Activated T-cell treated with anti-CD3 and anti-CD28 coated beads, Interleukin-2, amount 50 U/mL, for 72 hours (primary cell): ENCODE results near the gene BPIFB3. TPM values are rescaled to one million over a fixed set of nuclear protein-coding genes. Genes with fewer than 3 reads are reported as not detected.
"Not testable (repeated sequence)": the region's sequence is repeated elsewhere in the genome, so short reads cannot be mapped to it uniquely, and the experiment has no call there.

Experiments
- ATAC-seq, 2 donors: fragments of 150-1000 bp; cut with Tn5 transposase; replicated peaks in 1 of 2; 2 replicates each; pipeline ENCODE4 v1.10.0; 2021; ENCODE audit warnings: moderate library complexity in 2 of 2, mild to moderate bottlenecking in 1 of 2
- DNase-seq, 2 donors: peaks; one replicate each; pipeline ENCODE4 v3.0.0; 2021 to 2022; ENCODE audit warnings: mixed read lengths in 1 of 2
- H3K27ac Mint-ChIP-seq: one replicate; pipeline ENCODE4 v1.8.0; 2022; ENCODE audit warnings: mild to moderate bottlenecking, moderate library complexity, mixed read lengths
- H3K27me3 Mint-ChIP-seq: one replicate; pipeline ENCODE4 v1.8.0; 2022; ENCODE audit warnings: low read depth, mixed read lengths
- H3K36me3 Mint-ChIP-seq, 2 donors: one replicate each; pipeline ENCODE4 v1.8.0; 2022; ENCODE audit warnings: mixed read lengths in 2 of 2, mild to moderate bottlenecking in 1 of 2; ENCODE audit not compliant: insufficient read depth in 2 of 2
- H3K4me1 Mint-ChIP-seq: one replicate; pipeline ENCODE4 v1.8.0; 2022; ENCODE audit warnings: low read depth, mixed read lengths
- H3K4me3 Mint-ChIP-seq, 2 donors: one replicate each; pipeline ENCODE4 v1.8.0; 2022; ENCODE audit warnings: mild to moderate bottlenecking in 2 of 2, mixed read lengths in 2 of 2, moderate library complexity in 2 of 2
- H3K9me3 Mint-ChIP-seq, 2 donors: one replicate each; pipeline ENCODE4 v1.8.0; 2022; ENCODE audit warnings: mixed read lengths in 2 of 2
- total RNA-seq, 2 donors: library from RNA; stranded (reverse); gene quantifications; one replicate each; pipeline ENCODE4 v1.2.3, GENCODE V29; 2022

Gene BPIFB3
- total RNA-seq, 2 donors from 2014 or later, result not detected

DNA sequence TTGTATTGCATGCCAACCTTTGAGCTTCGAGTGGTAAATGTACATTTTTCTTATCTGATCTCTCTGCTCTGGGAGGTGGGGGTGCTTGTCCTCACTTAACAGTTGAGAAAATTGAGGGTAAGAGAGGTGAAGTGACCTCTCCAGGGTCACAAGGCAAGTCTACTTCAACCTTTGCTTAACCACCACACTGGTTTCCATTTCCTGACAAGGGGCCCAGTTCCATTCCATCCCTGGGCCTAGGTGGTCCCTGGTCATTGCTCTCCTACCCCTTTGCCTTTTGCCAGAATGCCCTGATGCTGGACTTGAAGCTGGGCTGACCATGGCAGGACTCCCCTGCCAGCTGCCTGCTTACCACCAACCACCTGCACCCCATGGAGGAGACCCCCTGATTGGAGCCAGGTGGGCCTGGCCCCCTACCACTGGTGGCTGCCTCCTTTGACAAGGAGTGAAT is 9.9 kb upstream of the BPIFB3 start:
- H3K27me3 Mint-ChIP-seq, result no peaks in the 10 kb centered on the region

DNA sequence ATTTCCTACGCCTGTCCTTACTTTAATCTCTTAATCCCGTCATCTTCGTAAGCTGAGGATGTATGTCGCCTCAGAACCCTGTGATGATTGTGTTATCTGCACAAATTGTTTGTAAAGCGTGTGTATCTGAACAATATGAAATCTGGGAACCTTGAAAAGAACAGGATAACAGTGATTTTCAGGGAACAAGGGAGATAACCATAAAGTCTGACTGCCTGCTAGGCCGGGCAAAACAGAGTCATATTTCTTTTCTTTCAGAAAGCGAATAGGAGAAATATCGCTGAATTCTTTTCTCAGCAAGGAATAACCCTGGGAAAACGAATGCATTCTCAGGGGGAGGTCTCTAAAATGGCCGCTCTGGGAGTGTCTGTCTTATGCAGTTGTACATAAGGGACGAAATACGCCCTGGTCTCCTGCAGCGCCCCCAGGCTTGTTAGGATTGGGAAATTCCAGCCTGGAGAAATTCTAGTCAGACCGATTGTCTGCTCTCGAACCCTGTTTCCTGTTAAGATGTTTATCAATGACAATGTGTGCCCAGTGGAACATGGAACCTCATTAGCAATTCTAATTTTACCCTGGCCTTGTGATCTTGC is 8.5 kb upstream of the BPIFB3 start:
- ATAC-seq, H3K27me3 Mint-ChIP-seq, H3K4me1 Mint-ChIP-seq, H3K27ac Mint-ChIP-seq, H3K36me3 Mint-ChIP-seq, H3K4me3 Mint-ChIP-seq, H3K9me3 Mint-ChIP-seq, DNase-seq: not testable (repeated sequence)

More for the DNA sequence above, 9.9 kb upstream of the BPIFB3 start:
- no peak overlapping the region for H3K27ac Mint-ChIP-seq
- ATAC-seq (no peak), DNase-seq (no peak)
- no peaks in the 10 kb centered on the region for H3K4me1 Mint-ChIP-seq
- H3K9me3 Mint-ChIP-seq, result peaks cover 8 to 9% of the 10 kb centered on the region in 2 donors
- peaks cover 3 to 7% of the 10 kb centered on the region in 2 donors for H3K36me3 Mint-ChIP-seq
- no peak overlapping the region for H3K4me3 Mint-ChIP-seq

DNA sequence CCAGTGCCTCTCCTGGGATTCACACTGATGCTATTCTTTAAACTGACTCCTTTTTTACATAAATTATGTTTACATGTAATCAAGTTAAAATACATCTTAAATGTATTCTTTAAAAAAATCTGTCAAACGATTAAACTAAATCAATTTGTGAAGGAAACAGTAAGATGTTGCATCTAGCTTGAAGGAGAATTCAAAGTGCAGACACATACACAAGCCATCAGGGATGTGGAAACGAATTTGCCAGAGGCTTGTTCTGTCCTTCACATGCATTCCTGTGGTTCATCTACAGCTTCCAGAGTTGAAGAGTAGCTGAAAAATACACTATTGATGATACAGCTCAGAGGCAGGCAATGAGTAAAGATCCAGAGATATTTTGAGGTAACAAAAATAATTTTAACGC is 7.3 kb upstream of the BPIFB3 start:
- H3K27me3 Mint-ChIP-seq, result no peaks in the 10 kb centered on the region
- peaks cover 8 to 9% of the 10 kb centered on the region in 2 donors for H3K9me3 Mint-ChIP-seq

DNA sequence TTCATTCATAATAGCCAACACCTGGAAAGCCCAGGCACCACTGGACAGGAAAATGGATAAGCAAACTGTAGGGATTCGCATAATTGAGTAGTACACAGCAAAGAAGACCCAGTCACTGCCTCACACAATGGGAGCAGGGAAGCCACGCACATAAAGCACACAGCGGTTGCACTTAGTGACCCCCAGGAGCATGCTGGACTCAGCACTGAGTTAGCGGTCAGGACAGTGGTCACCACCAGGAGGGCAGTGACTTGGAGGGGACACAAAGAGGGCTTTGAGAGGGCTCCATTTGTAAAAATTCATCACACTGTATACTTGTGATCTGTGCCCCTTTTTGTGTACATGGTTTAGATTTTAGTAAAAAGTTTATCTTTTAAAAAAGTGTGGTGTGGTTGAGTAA is 2.4 kb upstream of the BPIFB3 start:
- no peaks in the 10 kb centered on the region for H3K27me3 Mint-ChIP-seq
- H3K27ac Mint-ChIP-seq, result no peak overlapping the region
- no peaks in the 10 kb centered on the region for H3K4me1 Mint-ChIP-seq
- no peak for DNase-seq
- H3K4me3 Mint-ChIP-seq, result no peak overlapping the region
- H3K36me3 Mint-ChIP-seq, result no peaks in the 10 kb centered on the region
- ATAC-seq, result no peak
- H3K9me3 Mint-ChIP-seq, result no peaks in the 10 kb centered on the region

More for the DNA sequence above, 7.3 kb upstream of the BPIFB3 start:
- peaks cover 3 to 7% of the 10 kb centered on the region in 2 donors for H3K36me3 Mint-ChIP-seq
- H3K4me1 Mint-ChIP-seq, result no peaks in the 10 kb centered on the region
- ATAC-seq (no peak), DNase-seq (no peak)
- H3K27ac Mint-ChIP-seq, result no peak overlapping the region
- H3K4me3 Mint-ChIP-seq, result no peak overlapping the region

DNA sequence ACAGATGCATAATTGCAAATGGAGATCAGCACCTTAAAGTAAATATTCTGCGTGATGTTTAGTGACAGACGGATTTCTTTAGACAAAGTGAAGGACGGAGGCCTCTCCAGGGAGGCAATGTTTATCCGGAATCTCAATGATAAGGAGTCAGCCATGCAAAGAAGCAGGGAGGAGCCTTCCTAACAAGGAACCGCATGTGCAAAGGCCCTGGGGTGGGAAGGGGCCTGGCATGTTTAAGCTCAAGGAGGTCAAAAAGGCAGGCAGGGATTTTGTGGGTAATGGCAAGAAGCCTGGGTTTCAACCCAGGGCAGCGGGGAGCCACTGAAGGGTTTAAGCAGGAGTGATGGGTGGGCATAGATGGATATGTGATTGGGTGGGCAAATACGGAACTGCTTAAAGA is 678 bp downstream of the BPIFB3 start:
- H3K27ac Mint-ChIP-seq, result no peak overlapping the region

DNA sequence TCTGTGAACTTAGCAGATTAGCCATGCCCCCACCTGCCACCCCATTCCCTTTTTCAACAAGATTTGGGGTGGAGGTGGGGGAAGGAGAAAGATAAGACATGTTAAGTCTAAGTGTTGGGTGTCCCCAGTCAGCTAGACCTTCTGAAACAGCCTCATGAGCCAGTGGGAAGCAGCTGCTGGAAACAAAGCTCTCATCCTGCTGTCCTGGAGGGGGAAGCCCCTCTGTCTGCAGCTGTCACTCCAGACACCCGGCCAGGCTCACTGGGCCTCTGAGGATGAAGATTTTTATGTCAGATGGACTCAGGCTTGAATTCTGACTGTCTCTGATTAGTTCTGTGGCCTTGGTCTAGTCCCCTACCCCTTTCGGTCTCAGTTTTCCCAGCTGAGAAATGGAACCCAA is 1.1 kb downstream of the BPIFB3 start:
- Mint-ChIP-seq H3K36me3 (no peaks in the 10 kb centered on the region), H3K9me3 (no peaks in the 10 kb centered on the region), H3K4me3 (no peak overlapping the region), H3K27ac (no peak overlapping the region), H3K4me1 (no peaks in the 10 kb centered on the region), H3K27me3 (no peaks in the 10 kb centered on the region)
- no peak for ATAC-seq
- DNase-seq, result no peak

More for the DNA sequence above, 678 bp downstream of the BPIFB3 start:
- Mint-ChIP-seq H3K4me1 (no peaks in the 10 kb centered on the region), H3K9me3 (no peaks in the 10 kb centered on the region), H3K36me3 (no peaks in the 10 kb centered on the region), H3K27me3 (no peaks in the 10 kb centered on the region), H3K4me3 (no peak overlapping the region)
- DNase-seq (no peak), ATAC-seq (no peak)

DNA sequence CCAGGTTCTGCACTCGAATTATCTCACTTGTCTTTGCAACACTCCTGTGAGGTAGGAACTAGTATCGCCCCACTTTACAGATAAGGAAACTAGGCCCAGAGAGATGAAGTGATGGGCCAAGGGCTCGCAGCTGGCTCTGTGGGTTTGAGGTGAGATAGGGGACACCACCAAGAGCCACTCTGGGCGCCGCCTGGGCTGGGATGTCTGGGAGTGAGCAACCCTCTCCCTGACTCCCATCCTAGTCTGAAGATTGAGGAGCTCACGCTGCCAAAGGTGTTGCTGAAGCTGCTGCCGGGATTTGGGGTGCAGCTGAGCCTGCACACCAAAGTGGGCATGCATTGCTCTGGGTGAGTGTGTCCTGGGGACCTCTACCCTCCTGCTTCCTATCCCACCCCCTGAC is 5.4 kb downstream of the BPIFB3 start:
- no peaks in the 10 kb centered on the region for H3K9me3 Mint-ChIP-seq
- H3K4me3 Mint-ChIP-seq, result no peak overlapping the region
- no peaks in the 10 kb centered on the region for H3K27me3 Mint-ChIP-seq
- ATAC-seq (no peak), DNase-seq (no peak)
- no peak overlapping the region for H3K27ac Mint-ChIP-seq
- no peaks in the 10 kb centered on the region for H3K36me3 Mint-ChIP-seq
- H3K4me1 Mint-ChIP-seq, result no peaks in the 10 kb centered on the region

DNA sequence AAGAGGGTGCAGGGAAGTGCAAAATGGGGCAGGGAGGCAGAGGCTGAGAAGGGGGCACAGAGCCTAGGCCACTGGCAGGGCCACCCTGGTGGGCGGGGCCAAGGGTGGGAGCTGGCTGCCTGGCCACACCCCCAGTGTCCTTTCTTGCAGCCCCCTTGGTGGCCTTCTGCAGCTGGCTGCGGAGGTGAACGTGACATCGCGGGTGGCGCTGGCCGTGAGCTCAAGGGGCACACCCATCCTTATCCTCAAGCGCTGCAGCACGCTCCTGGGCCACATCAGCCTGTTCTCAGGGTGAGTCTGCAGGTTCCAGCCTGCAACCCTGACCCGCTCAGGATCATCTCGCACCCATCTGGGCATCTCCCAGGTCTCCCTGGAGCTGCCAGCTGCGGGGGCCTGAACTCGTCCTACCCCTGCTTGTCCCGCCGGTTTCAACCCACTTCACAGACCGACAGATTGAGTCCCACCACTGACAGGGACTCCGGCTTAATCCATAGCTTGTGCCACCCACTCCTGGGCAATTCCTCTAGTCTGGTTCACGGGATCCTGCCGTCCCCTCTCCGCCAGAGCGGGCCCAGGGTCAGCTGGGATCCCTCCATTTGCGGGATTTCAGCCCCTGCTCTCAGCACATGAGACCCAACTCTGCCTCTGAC is 6.2 kb downstream of the BPIFB3 start:
- H3K4me3 Mint-ChIP-seq, result no peak overlapping the region
- no peak for ATAC-seq
- H3K4me1 Mint-ChIP-seq, result no peaks in the 10 kb centered on the region
- H3K36me3 Mint-ChIP-seq, result no peaks in the 10 kb centered on the region
- no peaks in the 10 kb centered on the region for H3K9me3 Mint-ChIP-seq
- no peak overlapping the region for H3K27ac Mint-ChIP-seq
- DNase-seq, result no peak
- no peaks in the 10 kb centered on the region for H3K27me3 Mint-ChIP-seq

DNA sequence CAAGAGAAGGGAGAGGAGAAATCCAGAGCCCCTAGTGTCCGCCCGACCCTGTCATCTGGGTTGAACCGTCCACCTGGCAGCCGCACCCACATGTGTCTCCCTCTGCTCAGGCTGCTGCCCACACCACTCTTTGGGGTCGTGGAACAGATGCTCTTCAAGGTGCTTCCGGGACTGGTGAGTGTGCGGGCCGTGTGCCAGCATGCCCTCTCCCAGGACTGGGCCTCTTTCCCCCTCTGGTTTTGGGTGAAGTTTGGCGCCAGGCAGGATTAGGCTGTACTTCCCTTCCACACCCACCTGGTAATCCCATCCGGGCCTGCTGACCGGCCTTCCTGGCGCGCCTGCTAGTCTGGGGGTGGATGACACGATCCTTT is 7.9 kb downstream of the BPIFB3 start:
- no peaks in the 10 kb centered on the region for H3K4me1 Mint-ChIP-seq
- no peak for ATAC-seq
- no peak for DNase-seq
- H3K4me3 Mint-ChIP-seq, result no peak overlapping the region
- no peak overlapping the region for H3K27ac Mint-ChIP-seq
- no peaks in the 10 kb centered on the region for H3K36me3 Mint-ChIP-seq
- no peaks in the 10 kb centered on the region for H3K27me3 Mint-ChIP-seq
- H3K9me3 Mint-ChIP-seq, result no peaks in the 10 kb centered on the region

DNA sequence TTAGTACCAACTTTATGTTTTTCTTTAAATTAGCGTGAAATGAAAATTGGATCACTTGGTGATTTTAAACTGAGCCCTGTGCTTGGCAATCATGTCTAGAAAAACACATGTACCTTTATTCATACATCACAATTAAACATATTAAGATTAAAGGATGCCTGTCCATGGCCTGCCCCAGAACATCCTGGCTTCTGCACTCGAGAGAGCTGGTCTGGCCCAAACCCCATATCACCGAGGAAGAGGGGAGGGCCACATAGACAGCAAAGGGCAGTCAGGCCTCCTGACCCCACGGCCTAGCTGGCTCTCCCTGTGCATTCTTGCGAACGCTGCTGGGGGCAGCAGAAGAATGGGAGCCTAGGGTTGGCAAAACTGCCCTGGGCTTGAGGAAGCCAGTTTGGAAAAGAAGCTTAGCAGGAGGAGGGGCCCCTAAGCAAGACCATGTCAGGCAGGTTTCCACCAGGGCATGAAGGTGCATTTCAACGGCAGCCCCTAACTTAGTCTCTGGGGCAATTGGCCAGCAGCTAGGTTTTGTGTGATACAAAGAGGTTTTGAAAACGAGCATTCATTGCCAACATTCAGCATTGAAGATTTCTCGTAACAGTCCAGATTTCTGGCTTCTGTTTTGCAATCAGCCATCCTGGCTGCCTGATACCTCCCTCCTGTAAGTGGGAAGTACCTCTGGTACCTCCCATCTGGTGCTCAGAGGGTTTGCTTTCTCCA is 8.6 kb downstream of the BPIFB3 start:
- Mint-ChIP-seq H3K4me1 (no peaks in the 10 kb centered on the region), H3K27me3 (no peaks in the 10 kb centered on the region), H3K36me3 (no peaks in the 10 kb centered on the region), H3K9me3 (no peaks in the 10 kb centered on the region), H3K4me3 (no peak overlapping the region), H3K27ac (no peak overlapping the region)
- ATAC-seq (no peak), DNase-seq (no peak)

DNA sequence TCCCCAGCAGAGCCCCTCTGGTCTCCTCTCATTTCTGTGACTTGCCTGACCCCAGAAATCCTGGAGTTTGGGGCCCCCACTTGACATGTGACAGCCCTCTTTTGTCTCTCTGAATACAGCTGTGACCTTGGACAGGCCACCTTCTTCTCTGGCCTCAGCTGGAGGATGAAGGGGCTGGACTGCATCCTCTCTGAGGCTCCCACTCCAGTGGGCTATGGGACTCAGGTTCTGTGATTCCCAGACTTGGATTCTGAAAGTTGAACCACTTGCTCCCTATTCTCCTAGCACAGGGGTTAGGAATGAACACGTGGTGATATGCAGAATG is 9.1 kb downstream of the BPIFB3 start:
- ATAC-seq, result no peak
- no peaks in the 10 kb centered on the region for H3K36me3 Mint-ChIP-seq
- H3K4me1 Mint-ChIP-seq, result no peaks in the 10 kb centered on the region
- H3K27me3 Mint-ChIP-seq, result no peaks in the 10 kb centered on the region
- no peaks in the 10 kb centered on the region for H3K9me3 Mint-ChIP-seq
- H3K4me3 Mint-ChIP-seq, result no peak overlapping the region
- no peak overlapping the region for H3K27ac Mint-ChIP-seq
- DNase-seq, result no peak

DNA sequence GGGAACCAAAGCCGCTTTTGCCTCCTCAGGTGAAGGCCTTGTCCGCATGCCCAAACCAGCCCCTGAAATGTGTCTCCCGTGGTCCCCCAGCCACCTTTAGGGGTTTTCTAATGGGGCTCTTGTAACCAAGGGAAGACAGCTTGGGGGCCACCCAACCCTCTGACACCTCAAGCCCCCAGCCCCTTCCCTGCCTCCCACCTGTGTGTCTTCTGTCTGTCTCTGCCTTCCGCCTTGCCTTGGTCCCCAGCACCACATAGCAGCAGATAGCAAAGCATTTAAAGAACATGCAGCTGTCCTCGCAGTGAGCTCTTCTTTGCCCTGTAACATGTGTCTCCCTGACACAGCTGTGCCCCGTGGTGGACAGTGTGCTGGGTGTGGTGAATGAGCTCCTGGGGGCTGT is 9.6 kb downstream of the BPIFB3 start:
- Mint-ChIP-seq H3K27ac (no peak overlapping the region), H3K4me1 (peaks cover 5% of the 10 kb centered on the region), H3K9me3 (no peaks in the 10 kb centered on the region), H3K36me3 (no peaks in the 10 kb centered on the region), H3K4me3 (no peak overlapping the region), H3K27me3 (no peaks in the 10 kb centered on the region)
- ATAC-seq, result no peak
- no peak for DNase-seq

DNA sequence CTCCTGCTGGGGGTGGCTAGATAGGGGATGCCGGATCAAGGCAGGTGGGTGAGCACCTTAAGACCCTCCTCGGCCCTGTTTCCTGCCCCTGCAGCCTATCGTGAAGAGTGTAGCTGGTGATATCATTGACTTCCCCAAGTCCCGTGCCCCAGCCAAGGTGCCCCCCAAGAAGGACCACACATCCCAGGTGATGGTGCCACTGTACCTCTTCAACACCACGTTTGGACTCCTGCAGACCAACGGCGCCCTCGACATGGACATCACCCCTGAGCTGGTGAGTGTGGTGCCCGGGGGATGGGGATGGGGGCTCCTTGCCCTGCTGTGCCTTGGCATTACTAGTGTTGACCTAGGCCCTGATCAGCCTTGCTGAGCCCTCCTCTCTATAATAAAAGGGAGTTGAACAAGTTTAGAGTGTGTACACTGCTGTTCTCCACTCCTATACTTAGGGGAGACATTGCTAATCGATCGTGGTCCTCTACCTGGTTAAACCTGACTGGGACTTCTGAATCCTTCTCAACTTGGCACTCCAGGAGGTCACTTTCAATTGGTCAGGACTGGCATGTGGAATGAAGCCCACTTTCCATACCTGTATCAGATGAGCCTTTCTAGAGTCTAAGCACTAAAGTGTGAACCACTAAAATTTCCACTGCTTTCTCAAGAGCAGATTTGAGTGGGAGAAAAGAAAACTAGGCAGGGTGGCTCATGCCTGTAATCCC is 11.0 kb downstream of the BPIFB3 start:
- H3K4me1 Mint-ChIP-seq, result peaks cover 5% of the 10 kb centered on the region
- no peaks in the 10 kb centered on the region for H3K9me3 Mint-ChIP-seq
- no peak overlapping the region for H3K27ac Mint-ChIP-seq
- no peak for DNase-seq
- no peak for ATAC-seq
- H3K27me3 Mint-ChIP-seq, result no peaks in the 10 kb centered on the region
- H3K4me3 Mint-ChIP-seq, result no peak overlapping the region
- H3K36me3 Mint-ChIP-seq, result no peaks in the 10 kb centered on the region
